GM12878 (cell line): ENCODE results near the gene ANKRD28. TPM values are rescaled to one million over a fixed set of nuclear protein-coding genes. Genes with fewer than 3 reads are reported as not detected.

Experiments used
- ATF7 ChIP-seq: fragments of 450-650 bp; IDR thresholded peaks from 2 replicates; pipeline ENCODE4 v1.6.1; 2016; ENCODE audit warnings: low read depth, mild to moderate bottlenecking
- MEF2A ChIP-seq: IDR thresholded peaks from 2 replicates; pipeline ENCODE4 v1.6.1; 2011; ENCODE audit warnings: low read depth, mild to moderate bottlenecking, low read length, moderate library complexity; ENCODE audit not compliant: insufficient read depth
- SREBF1 ChIP-seq: IDR thresholded peaks from 2 replicates; pipeline ENCODE4 v1.6.1; 2012; ENCODE audit warnings: mild to moderate bottlenecking, low read length
- polyA plus RNA-seq, 11 experiments: library from polyadenylated mRNA; depleted of rRNA in 4 of 11; unstranded in 6 of 11; stranded (reverse) in 5 of 11; fragments of >200 nt; fragmentation: Nextera tagmentation in 4 of 11; fragmentation: Illumina TruSeq in 1 of 11; extraction: Ambion mirVana in 4 of 11; extraction: Trizol in 1 of 11; gene quantifications; 1 replicate in 1 of 11; 2 replicates in 10 of 11; pipeline versions ENCODE4 v1.2.1 to v1.2.3, GENCODE V29; 2011 to 2016; ENCODE audit warnings: inconsistent platforms in 2 of 11, missing spikeins in 2 of 11, low read depth in 1 of 11
- total RNA-seq, 4 experiments: library from RNA; depleted of rRNA in 3 of 4; stranded (reverse); fragments of >200 nt in 3 of 4; fragmentation: Illumina TruSeq in 1 of 4; extraction: Trizol in 1 of 4; gene quantifications; 2 replicates each; pipeline versions ENCODE4 v1.2.1 to v1.2.3, GENCODE V29; 2013 to 2021
- TF ChIP-seq, protein P1 (sequence below): fragments of 450-650 bp; IDR thresholded peaks from 2 replicates; pipeline ENCODE4 v1.6.1; 2016; ENCODE audit warnings: mild to moderate bottlenecking, moderate library complexity, borderline replicate concordance
- TF ChIP-seq, protein P2 (sequence below): fragments of 450-650 bp; formaldehyde crosslinking; IDR thresholded peaks from 2 replicates; pipeline ENCODE4 v1.4.0; 2020; ENCODE audit warnings: mild to moderate bottlenecking, moderate library complexity

ANKRD28 gene
- total and polyA plus RNA-seq, 10 of the 15 experiments (the other 5 are each of a cell fraction or from before 2014, with no cell fraction given): 11.2 to 105 (median 38.3) TPM

DNA sequence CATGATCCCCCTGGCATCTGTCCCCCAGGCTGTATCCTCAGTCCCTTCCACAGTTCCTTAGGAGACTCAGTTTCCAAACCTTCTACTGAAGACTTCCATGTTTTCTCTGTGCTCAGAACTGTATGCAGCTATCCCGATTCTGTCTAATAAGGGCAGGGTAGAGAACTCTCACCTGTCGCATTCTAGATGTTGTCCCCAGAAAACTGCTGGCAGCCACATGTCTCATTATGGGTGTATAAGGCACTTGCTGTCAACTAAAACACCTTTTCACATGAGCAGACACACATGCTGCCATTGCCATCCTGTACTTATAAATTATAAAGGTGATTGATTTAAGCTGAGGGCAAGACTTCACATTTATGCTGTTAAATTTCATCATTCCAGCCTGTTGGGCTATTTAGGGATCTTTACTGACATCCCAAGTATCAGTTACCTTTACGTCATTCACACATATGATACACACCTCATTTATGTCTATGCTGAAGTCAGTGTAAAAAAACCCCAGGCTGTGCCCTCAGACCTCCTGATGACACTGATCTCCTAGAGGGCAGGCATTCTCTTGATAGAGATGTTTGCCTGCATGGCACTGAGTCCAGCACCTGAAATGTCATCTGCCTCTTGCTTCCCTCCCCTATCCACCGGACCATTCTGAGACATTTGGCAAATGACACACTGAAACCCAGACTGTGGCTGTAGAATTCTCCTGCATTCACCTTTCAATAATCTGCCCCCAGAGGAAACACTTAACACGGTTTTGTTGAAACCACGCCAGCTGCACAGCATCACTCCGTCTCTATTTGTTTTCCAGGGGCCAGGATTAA, 160.4 kb downstream of the ANKRD28 start (continued):
- TF ChIP-seq, protein P1, sequence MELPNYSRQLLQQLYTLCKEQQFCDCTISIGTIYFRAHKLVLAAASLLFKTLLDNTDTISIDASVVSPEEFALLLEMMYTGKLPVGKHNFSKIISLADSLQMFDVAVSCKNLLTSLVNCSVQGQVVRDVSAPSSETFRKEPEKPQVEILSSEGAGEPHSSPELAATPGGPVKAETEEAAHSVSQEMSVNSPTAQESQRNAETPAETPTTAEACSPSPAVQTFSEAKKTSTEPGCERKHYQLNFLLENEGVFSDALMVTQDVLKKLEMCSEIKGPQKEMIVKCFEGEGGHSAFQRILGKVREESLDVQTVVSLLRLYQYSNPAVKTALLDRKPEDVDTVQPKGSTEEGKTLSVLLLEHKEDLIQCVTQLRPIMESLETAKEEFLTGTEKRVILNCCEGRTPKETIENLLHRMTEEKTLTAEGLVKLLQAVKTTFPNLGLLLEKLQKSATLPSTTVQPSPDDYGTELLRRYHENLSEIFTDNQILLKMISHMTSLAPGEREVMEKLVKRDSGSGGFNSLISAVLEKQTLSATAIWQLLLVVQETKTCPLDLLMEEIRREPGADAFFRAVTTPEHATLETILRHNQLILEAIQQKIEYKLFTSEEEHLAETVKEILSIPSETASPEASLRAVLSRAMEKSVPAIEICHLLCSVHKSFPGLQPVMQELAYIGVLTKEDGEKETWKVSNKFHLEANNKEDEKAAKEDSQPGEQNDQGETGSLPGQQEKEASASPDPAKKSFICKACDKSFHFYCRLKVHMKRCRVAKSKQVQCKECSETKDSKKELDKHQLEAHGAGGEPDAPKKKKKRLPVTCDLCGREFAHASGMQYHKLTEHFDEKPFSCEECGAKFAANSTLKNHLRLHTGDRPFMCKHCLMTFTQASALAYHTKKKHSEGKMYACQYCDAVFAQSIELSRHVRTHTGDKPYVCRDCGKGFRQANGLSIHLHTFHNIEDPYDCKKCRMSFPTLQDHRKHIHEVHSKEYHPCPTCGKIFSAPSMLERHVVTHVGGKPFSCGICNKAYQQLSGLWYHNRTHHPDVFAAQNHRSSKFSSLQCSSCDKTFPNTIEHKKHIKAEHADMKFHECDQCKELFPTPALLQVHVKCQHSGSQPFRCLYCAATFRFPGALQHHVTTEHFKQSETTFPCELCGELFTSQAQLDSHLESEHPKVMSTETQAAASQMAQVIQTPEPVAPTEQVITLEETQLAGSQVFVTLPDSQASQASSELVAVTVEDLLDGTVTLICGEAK: no peak
- TF ChIP-seq, protein P2, sequence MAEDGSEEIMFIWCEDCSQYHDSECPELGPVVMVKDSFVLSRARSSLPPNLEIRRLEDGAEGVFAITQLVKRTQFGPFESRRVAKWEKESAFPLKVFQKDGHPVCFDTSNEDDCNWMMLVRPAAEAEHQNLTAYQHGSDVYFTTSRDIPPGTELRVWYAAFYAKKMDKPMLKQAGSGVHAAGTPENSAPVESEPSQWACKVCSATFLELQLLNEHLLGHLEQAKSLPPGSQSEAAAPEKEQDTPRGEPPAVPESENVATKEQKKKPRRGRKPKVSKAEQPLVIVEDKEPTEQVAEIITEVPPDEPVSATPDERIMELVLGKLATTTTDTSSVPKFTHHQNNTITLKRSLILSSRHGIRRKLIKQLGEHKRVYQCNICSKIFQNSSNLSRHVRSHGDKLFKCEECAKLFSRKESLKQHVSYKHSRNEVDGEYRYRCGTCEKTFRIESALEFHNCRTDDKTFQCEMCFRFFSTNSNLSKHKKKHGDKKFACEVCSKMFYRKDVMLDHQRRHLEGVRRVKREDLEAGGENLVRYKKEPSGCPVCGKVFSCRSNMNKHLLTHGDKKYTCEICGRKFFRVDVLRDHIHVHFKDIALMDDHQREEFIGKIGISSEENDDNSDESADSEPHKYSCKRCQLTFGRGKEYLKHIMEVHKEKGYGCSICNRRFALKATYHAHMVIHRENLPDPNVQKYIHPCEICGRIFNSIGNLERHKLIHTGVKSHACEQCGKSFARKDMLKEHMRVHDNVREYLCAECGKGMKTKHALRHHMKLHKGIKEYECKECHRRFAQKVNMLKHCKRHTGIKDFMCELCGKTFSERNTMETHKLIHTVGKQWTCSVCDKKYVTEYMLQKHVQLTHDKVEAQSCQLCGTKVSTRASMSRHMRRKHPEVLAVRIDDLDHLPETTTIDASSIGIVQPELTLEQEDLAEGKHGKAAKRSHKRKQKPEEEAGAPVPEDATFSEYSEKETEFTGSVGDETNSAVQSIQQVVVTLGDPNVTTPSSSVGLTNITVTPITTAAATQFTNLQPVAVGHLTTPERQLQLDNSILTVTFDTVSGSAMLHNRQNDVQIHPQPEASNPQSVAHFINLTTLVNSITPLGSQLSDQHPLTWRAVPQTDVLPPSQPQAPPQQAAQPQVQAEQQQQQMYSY (CRISPR knock-in tag): no peak
- TF ChIP-seq MEF2A (0 out of 2 replicates have a peak, but pooled peaks have one; percentile 4), SREBF1 (no peak), ATF7 (peak; percentile 81)
